GM12878 (cell line): Measurements from ENCODE around the gene C1orf174. TPM values are rescaled to one million over a fixed set of nuclear protein-coding genes. Genes with fewer than 3 reads are reported as not detected.

Experiments used
- ATAC-seq: fragments of 200-7000 bp; cut with Tn5 transposase; 3 replicates; pipeline ENCODE4 v1.9.1; 2020; ENCODE audit warnings: mild to moderate bottlenecking, moderate library complexity
- BruUV-seq: library from RNA; stranded (reverse); fragments of 400-500 nt; replicated peaks from 2 replicates; lab custom pipeline; 2021; lab: Mats Ljungman, UMichigan
- CTCF ChIA-PET: fragments of 300-600 bp; sonication (Branson Sonifier 250); formaldehyde crosslinking; extraction: SDS; loops from one replicate; lab custom pipeline; 2021; ENCODE audit warnings: inconsistent platforms; lab: Yijun Ruan, JAX
- POLR2A ChIA-PET: fragments of 350-600 bp; formaldehyde crosslinking; extraction: SDS; loops from one replicate; lab custom pipeline; 2021; ENCODE audit warnings: inconsistent platforms; lab: Charles Lee
- RAD21 ChIA-PET: fragments of 300-600 bp; sonication (Branson Sonifier 250); formaldehyde crosslinking; loops from one replicate; lab custom pipeline; 2023; ENCODE audit warnings: antibody characterized with exemption; ENCODE audit not compliant: unreplicated experiment; lab: Charles Lee
- SMC1A ChIA-PET: fragments of 300-600 bp; sonication (Branson Sonifier 250); formaldehyde crosslinking; loops from one replicate; lab custom pipeline; 2023; ENCODE audit not compliant: unreplicated experiment, uncharacterized antibody; lab: Charles Lee
- DNase-seq: peaks from one replicate; pipeline ENCODE4 v3.0.0-alpha.2; 2011; ENCODE audit warnings: low read depth, low spot score
- FAIRE-seq: peaks from 3 replicates; lab custom pipeline; 2011; peaks lifted over from hg19 to GRCh38; lab: Jason Lieb, UNC
- H2AFZ ChIP-seq: 2 replicates; pipeline ENCODE4 v1.6.0; 2011; ENCODE audit warnings: low read depth, low read length, control low read depth; ENCODE audit not compliant: control insufficient read depth
- H3K27ac ChIP-seq: 2 replicates; pipeline ENCODE4 v1.5.1; 2011; ENCODE audit warnings: control low read depth; ENCODE audit not compliant: control insufficient read depth, insufficient read depth
- H3K27me3 ChIP-seq, 2 experiments: replicated peaks in 1 of 2; 2 replicates each; pipeline versions ENCODE4 v1.6.0 to v1.6.1; 2011; ENCODE audit warnings: low read length in 1 of 2; ENCODE audit not compliant: control insufficient read depth in 2 of 2, insufficient read depth in 2 of 2
- H3K36me3 ChIP-seq, 2 experiments: 2 replicates each; pipeline ENCODE4 v1.5.1; 2011; ENCODE audit warnings: low read length in 1 of 2; ENCODE audit not compliant: control insufficient read depth in 2 of 2, insufficient read depth in 2 of 2
- H3K4me1 ChIP-seq: 2 replicates; pipeline ENCODE4 v1.6.1; 2011; ENCODE audit warnings: mild to moderate bottlenecking, low read length, moderate library complexity, mixed read lengths; ENCODE audit not compliant: control insufficient read depth, insufficient read depth
- H3K4me2 ChIP-seq: 2 replicates; pipeline ENCODE4 v1.6.0; 2011; ENCODE audit warnings: control low read depth; ENCODE audit not compliant: control insufficient read depth, insufficient read depth
- H3K4me3 ChIP-seq: fragments of 200-600 bp; sonication (generic); 2 replicates; pipeline ENCODE4 v1.5.1; 2016
- H3K79me2 ChIP-seq: 2 replicates; pipeline ENCODE4 v1.6.0; 2011; ENCODE audit warnings: low read length; ENCODE audit not compliant: control insufficient read depth, insufficient read depth
- H3K9ac ChIP-seq: 2 replicates; pipeline ENCODE4 v1.8.0; 2011; ENCODE audit warnings: low read length, control low read depth, mixed read lengths; ENCODE audit not compliant: control insufficient read depth, insufficient read depth
- H3K9me3 ChIP-seq: replicated peaks from 3 replicates; pipeline ENCODE4 v1.5.1; 2011; ENCODE audit warnings: mild to moderate bottlenecking, low read length; ENCODE audit not compliant: control insufficient read depth, insufficient read depth
- H4K20me1 ChIP-seq: 2 replicates; pipeline ENCODE4 v1.6.0; 2011; ENCODE audit not compliant: control insufficient read depth, insufficient read depth
- BCL3 ChIP-seq: IDR thresholded peaks from 2 replicates; pipeline ENCODE4 v1.6.1; 2011; ENCODE audit warnings: borderline replicate concordance, low read depth, mild to moderate bottlenecking, moderate library complexity, low read length; ENCODE audit not compliant: insufficient read depth, poor library complexity, severe bottlenecking
- CBX5 ChIP-seq: sonication (generic); IDR thresholded peaks from 2 replicates; pipeline ENCODE4 v1.6.1; 2016; ENCODE audit warnings: low read depth, moderate library complexity, mild to moderate bottlenecking, inconsistent platforms
- GABPA ChIP-seq: IDR thresholded peaks from 2 replicates; pipeline ENCODE4 v1.6.1; 2014; ENCODE audit warnings: antibody characterized with exemption, low read depth, mild to moderate bottlenecking, inconsistent platforms
- MLLT1 ChIP-seq: fragments of 450-650 bp; IDR thresholded peaks from 2 replicates; pipeline ENCODE4 v1.6.1; 2016; ENCODE audit warnings: mild to moderate bottlenecking
- MXI1 ChIP-seq: fragments of 150-350 bp; IDR thresholded peaks from 2 replicates; pipeline ENCODE4 v1.6.1; 2011; ENCODE audit warnings: low read depth, mild to moderate bottlenecking, inconsistent platforms, low read length, improper control_type of control experiment
- MYC ChIP-seq: IDR thresholded peaks from 2 replicates; pipeline ENCODE4 v1.6.1; 2011; ENCODE audit warnings: mild to moderate bottlenecking, low read length, moderate library complexity, inconsistent platforms; ENCODE audit not compliant: insufficient read depth, insufficient replicate concordance, insufficient read length, severe bottlenecking
- NFIC ChIP-seq: IDR thresholded peaks from 2 replicates; pipeline ENCODE4 v1.6.1; 2012; ENCODE audit warnings: low read depth, mild to moderate bottlenecking, inconsistent platforms, low read length, moderate library complexity
- POLR2AphosphoS5 ChIP-seq: IDR thresholded peaks from 2 replicates; pipeline ENCODE4 v1.6.1; 2011; ENCODE audit warnings: mild to moderate bottlenecking, low read length, inconsistent platforms
- POU2F2 ChIP-seq: IDR thresholded peaks from 3 replicates; pipeline ENCODE4 v1.6.1; 2011; ENCODE audit warnings: low read depth, mild to moderate bottlenecking, low read length, borderline replicate concordance
- SIX5 ChIP-seq: IDR thresholded peaks from 2 replicates; pipeline ENCODE4 v1.6.1; 2011; ENCODE audit warnings: mild to moderate bottlenecking, low read depth, low read length, moderate library complexity; ENCODE audit not compliant: severe bottlenecking
- TARDBP ChIP-seq: IDR thresholded peaks from 2 replicates; pipeline ENCODE4 v1.6.1; 2016; ENCODE audit warnings: borderline replicate concordance
- TBL1XR1 ChIP-seq: IDR thresholded peaks from 2 replicates; pipeline ENCODE4 v1.6.1; 2012; ENCODE audit warnings: low read depth, low read length, improper control_type of control experiment
- WGBS: methylation state at CpG from one replicate; pipeline ENCODE4 v1.1.6; 2016; ENCODE audit warnings: low lambda C conversion rate; ENCODE audit not compliant: insufficient replicate concordance, insufficient coverage; ENCODE audit errors: missing lambda C conversion rate; 5-methylcytosine and 5-hydroxymethylcytosine counted together
- in situ Hi-C: fragments of 300-500 bp; cut with MboI; formaldehyde crosslinking; loops from 9 replicates; pipeline ENCODE4 v1.14.3; 2018; ENCODE audit warnings: mixed read lengths
- intact Hi-C: fragments of 100-400 bp; cut with micrococcal nuclease; formaldehyde crosslinking; loops from one replicate; pipeline ENCODE4 v1.14.2; 2022; ENCODE audit not compliant: unreplicated experiment
- polyA plus RNA-seq, 11 experiments: library from polyadenylated mRNA; depleted of rRNA in 4 of 11; unstranded in 6 of 11; stranded (reverse) in 5 of 11; fragments of >200 nt; fragmentation: Nextera tagmentation in 4 of 11; fragmentation: Illumina TruSeq in 1 of 11; extraction: Ambion mirVana in 4 of 11; extraction: Trizol in 1 of 11; gene quantifications; 1 replicate in 1 of 11; 2 replicates in 10 of 11; pipeline versions ENCODE4 v1.2.1 to v1.2.3, GENCODE V29; 2011 to 2016; ENCODE audit warnings: inconsistent platforms in 2 of 11, missing spikeins in 2 of 11, low read depth in 1 of 11
- total RNA-seq, 4 experiments: library from RNA; depleted of rRNA in 3 of 4; stranded (reverse); fragments of >200 nt in 3 of 4; fragmentation: Illumina TruSeq in 1 of 4; extraction: Trizol in 1 of 4; gene quantifications; 2 replicates each; pipeline versions ENCODE4 v1.2.1 to v1.2.3, GENCODE V29; 2013 to 2021
- TF ChIP-seq, protein P1 (sequence below): IDR thresholded peaks from 2 replicates; pipeline ENCODE4 v1.6.1; 2011; ENCODE audit warnings: borderline replicate concordance, low read depth, mild to moderate bottlenecking, moderate library complexity, mixed read lengths, low read length; ENCODE audit not compliant: insufficient read depth; ENCODE audit errors: extremely low read length

The C1orf174 gene
- total and polyA plus RNA-seq, 10 of the 15 experiments (the other 5 are each of a cell fraction or from before 2014, with no cell fraction given), result 17.5 to 35.4 (median 25.1) TPM

GRCh38 chr1:3886106-3886670 lies 13.9 kb downstream of the C1orf174 start:
- Histone ChIP-seq H3K27me3 (no peaks in the 10 kb centered on the region), H3K9ac (no peak overlapping the region), H3K4me2 (no peak overlapping the region), H3K4me1 (peaks cover 7% of the 10 kb centered on the region), H2AFZ (no peak overlapping the region), H3K4me3 (no peak overlapping the region), H3K27ac (no peak overlapping the region), H4K20me1 (no peaks in the 10 kb centered on the region), H3K79me2 (no peaks in the 10 kb centered on the region), H3K9me3 (no peaks in the 10 kb centered on the region), H3K36me3 (peaks cover 11 to 19% of the 10 kb centered on the region in 2 experiments)
- POLR2A ChIA-PET, result interaction anchor here (1.0 kb wide), 1 partner anchor 24 kb away, joined by 3 read pairs; no protein-coding TSS in a partner anchor
- intact Hi-C loops (no loop called here), in situ Hi-C loops (no loop called here)
- SMC1A ChIA-PET, result no interaction called here
- 97% methylated on average over 15 of the region's 15 CpGs for WGBS
- no TSS peak for BruUV-seq
- TF ChIP-seq POU2F2 (no peak), POLR2AphosphoS5 (no peak), TARDBP (no peak), NFIC (no peak), MYC (no peak), GABPA (no peak)
- CTCF ChIA-PET, result no interaction called here
- DNase-seq (no peak), FAIRE-seq (no peak), ATAC-seq (no peak)
- RAD21 ChIA-PET, result no interaction called here

GRCh38 chr1:3885611-3886010 lies 14.5 kb downstream of the C1orf174 start:
- ChIA-PET CTCF (no interaction called here), SMC1A (no interaction called here), POLR2A (interaction anchor here (1.0 kb wide), 1 partner anchor 23 kb away, joined by 3 read pairs; no protein-coding TSS in a partner anchor), RAD21 (no interaction called here)
- H3K36me3 ChIP-seq, result peaks cover 11 to 17% of the 10 kb centered on the region in 2 experiments
- FAIRE-seq, result no peak
- no peak for ATAC-seq
- no peaks in the 10 kb centered on the region for H3K79me2 ChIP-seq
- H4K20me1 ChIP-seq, result no peaks in the 10 kb centered on the region
- H2AFZ ChIP-seq, result no peak overlapping the region
- no peaks in the 10 kb centered on the region for H3K9me3 ChIP-seq
- in situ Hi-C loops, result no loop called here
- no peaks in the 10 kb centered on the region for H3K27me3 ChIP-seq
- H3K4me3 ChIP-seq, result no peak overlapping the region
- DNase-seq, result no peak
- no peak overlapping the region for H3K9ac ChIP-seq
- H3K4me2 ChIP-seq, result no peak overlapping the region
- no TSS peak for BruUV-seq
- intact Hi-C loops, result no loop called here
- 94% methylated on average over 7 of the region's 7 CpGs for WGBS
- H3K4me1 ChIP-seq, result peaks cover 3% of the 10 kb centered on the region
- H3K27ac ChIP-seq, result no peak overlapping the region
- TF ChIP-seq, protein P1, sequence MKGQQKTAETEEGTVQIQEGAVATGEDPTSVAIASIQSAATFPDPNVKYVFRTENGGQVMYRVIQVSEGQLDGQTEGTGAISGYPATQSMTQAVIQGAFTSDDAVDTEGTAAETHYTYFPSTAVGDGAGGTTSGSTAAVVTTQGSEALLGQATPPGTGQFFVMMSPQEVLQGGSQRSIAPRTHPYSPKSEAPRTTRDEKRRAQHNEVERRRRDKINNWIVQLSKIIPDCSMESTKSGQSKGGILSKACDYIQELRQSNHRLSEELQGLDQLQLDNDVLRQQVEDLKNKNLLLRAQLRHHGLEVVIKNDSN, result no peak
- TF ChIP-seq SIX5 (no peak), BCL3 (no peak), CBX5 (no peak), MXI1 (no peak), MLLT1 (no peak), TBL1XR1 (no peak)
